HepG2 (cell line): ENCODE results near the gene SP140L. TPM values are rescaled to one million over a fixed set of nuclear protein-coding genes. Genes with fewer than 3 reads are reported as not detected.
"Not testable (repeated sequence)": the region's sequence is repeated elsewhere in the genome, so short reads cannot be mapped to it uniquely, and the experiment has no call there.

Experiments
- ATAC-seq: fragments of 200-7000 bp; cut with Tn5 transposase; 3 replicates; pipeline ENCODE4 v1.9.1; 2020; ENCODE audit warnings: mild to moderate bottlenecking, moderate library complexity
- BruUV-seq: library from RNA; stranded (reverse); fragments of 400-500 nt; replicated peaks from 2 replicates; lab custom pipeline; 2021; lab: Mats Ljungman, UMichigan
- CTCF ChIA-PET: fragments of 300-600 bp; formaldehyde crosslinking; extraction: SDS; loops from one replicate; lab custom pipeline; 2021; ENCODE audit warnings: low total read pairs, inconsistent platforms, low intra/inter-chr PET ratio; lab: Yijun Ruan, JAX
- POLR2A ChIA-PET: fragments of 350-600 bp; sonication (Branson Sonifier 250); formaldehyde crosslinking; loops from one replicate; lab custom pipeline; 2020; ENCODE audit warnings: antibody characterized with exemption, inconsistent platforms; lab: Yijun Ruan, JAX
- DNase-seq: peaks from one replicate; pipeline ENCODE4 v3.0.0-alpha.2; 2015; ENCODE audit warnings: low spot score
- FAIRE-seq: peaks from 3 replicates; lab custom pipeline; 2011; peaks lifted over from hg19 to GRCh38; lab: Jason Lieb, UNC
- H2AFZ ChIP-seq: one replicate; pipeline ENCODE4 v1.6.1; 2011; ENCODE audit warnings: low read length, inconsistent platforms
- H3K27ac ChIP-seq: fragments of 300-600 bp; 3 replicates; pipeline ENCODE4 v1.8.0; 2011; ENCODE audit warnings: mixed run types, mild to moderate bottlenecking, mixed read lengths, low read length, inconsistent platforms; ENCODE audit not compliant: insufficient read depth; ENCODE audit errors: extremely low read length
- H3K27me3 ChIP-seq, 2 experiments: fragments of 200-600 bp in 1 of 2; 2 replicates in 1 of 2; 3 replicates in 1 of 2; pipeline versions ENCODE4 v1.6.0 to v1.8.0; 2011; ENCODE audit warnings: low read length in 2 of 2, mild to moderate bottlenecking in 2 of 2, moderate library complexity in 2 of 2, inconsistent platforms in 1 of 2; ENCODE audit not compliant: insufficient read depth in 2 of 2, control insufficient read depth in 1 of 2
- H3K36me3 ChIP-seq, 2 experiments: fragments of 200-600 bp in 1 of 2; replicated peaks in 1 of 2; 2 replicates in 1 of 2; 3 replicates in 1 of 2; pipeline versions ENCODE4 v1.5.1 to v1.8.0; 2011; ENCODE audit warnings: low read length in 2 of 2, inconsistent platforms in 1 of 2; ENCODE audit not compliant: insufficient read depth in 2 of 2, control insufficient read depth in 1 of 2
- H3K4me1 ChIP-seq: 2 replicates; pipeline ENCODE4 v1.5.1; 2012; ENCODE audit warnings: low read length, inconsistent platforms; ENCODE audit not compliant: insufficient read depth
- H3K4me2 ChIP-seq: 2 replicates; pipeline ENCODE4 v1.6.0; 2011; ENCODE audit warnings: low read depth, low read length, inconsistent platforms
- H3K4me3 ChIP-seq, 3 experiments: fragments of 200-600 bp in 1 of 3; sonication (generic), shearing (Covaris generic) in 1 of 3; replicated peaks in 1 of 3; 2 replicates each; pipeline ENCODE4 v1.5.1; 2011 to 2016; ENCODE audit warnings: low read length in 3 of 3, inconsistent platforms in 2 of 3, low read depth in 2 of 3, mild to moderate bottlenecking in 2 of 3, control low read depth in 1 of 3, mixed read lengths in 1 of 3; ENCODE audit not compliant: insufficient read depth in 1 of 3
- H3K79me2 ChIP-seq: one replicate; pipeline ENCODE4 v1.6.1; 2011; ENCODE audit warnings: low read length, inconsistent platforms; ENCODE audit not compliant: insufficient read depth
- H3K9ac ChIP-seq: 2 replicates; pipeline ENCODE4 v1.6.0; 2011; ENCODE audit warnings: mild to moderate bottlenecking, low read depth, low read length, inconsistent platforms; ENCODE audit not compliant: insufficient read depth
- H3K9me3 ChIP-seq: 2 replicates; pipeline ENCODE4 v1.5.1; 2012; ENCODE audit warnings: mild to moderate bottlenecking, low read length
- H4K20me1 ChIP-seq: 2 replicates; pipeline ENCODE4 v1.6.0; 2011; ENCODE audit warnings: inconsistent platforms, mild to moderate bottlenecking, low read length, moderate library complexity; ENCODE audit not compliant: insufficient read depth
- AKAP8 ChIP-seq: sonication (generic); formaldehyde crosslinking; IDR thresholded peaks from 2 replicates; pipeline ENCODE4 v1.5.1; 2020; ENCODE audit warnings: mild to moderate bottlenecking, missing genetic modification reagents
- BRF2 ChIP-seq: sonication (generic); formaldehyde crosslinking; IDR thresholded peaks from 2 replicates; pipeline ENCODE4 v1.8.1; 2022; ENCODE audit warnings: mild to moderate bottlenecking, missing genetic modification reagents
- CHCHD3 ChIP-seq: sonication (generic); formaldehyde crosslinking; IDR thresholded peaks from 2 replicates; pipeline ENCODE4 v1.8.0; 2022; ENCODE audit warnings: mild to moderate bottlenecking, missing genetic modification reagents, moderate library complexity
- KLF6 ChIP-seq: IDR thresholded peaks from 2 replicates; pipeline ENCODE4 v1.8.0; 2016; ENCODE audit warnings: missing biosample characterization, missing genetic modification reagents
- MEF2D ChIP-seq: sonication (generic); formaldehyde crosslinking; IDR thresholded peaks from 2 replicates; pipeline ENCODE4 v1.5.1; 2020; ENCODE audit warnings: mild to moderate bottlenecking, missing genetic modification reagents
- NFATC3 ChIP-seq: sonication (generic); formaldehyde crosslinking; IDR thresholded peaks from 2 replicates; pipeline ENCODE4 v1.5.1; 2020; ENCODE audit warnings: mild to moderate bottlenecking, missing genetic modification reagents
- POLR2AphosphoS5 ChIP-seq: IDR thresholded peaks from 2 replicates; pipeline ENCODE4 v1.6.1; 2012; ENCODE audit warnings: low read depth, low read length
- RCOR2 ChIP-seq: IDR thresholded peaks from 2 replicates; pipeline ENCODE4 v1.6.1; 2016; ENCODE audit warnings: missing biosample characterization, missing genetic modification reagents
- TCF7 ChIP-seq: sonication (generic); IDR thresholded peaks from 2 replicates; pipeline ENCODE4 v1.6.1; 2016; ENCODE audit warnings: antibody characterized with exemption, low read depth
- TGIF2 ChIP-seq: IDR thresholded peaks from 2 replicates; pipeline ENCODE4 v1.6.1; 2016; ENCODE audit warnings: control low read depth, missing compliant biosample characterization
- ZNF143 ChIP-seq: sonication (generic); formaldehyde crosslinking; IDR thresholded peaks from 2 replicates; pipeline ENCODE4 v1.4.0; 2020; ENCODE audit warnings: missing genetic modification reagents
- ZNF282 ChIP-seq: fragments of 450-650 bp; IDR thresholded peaks from 2 replicates; pipeline ENCODE4 v1.6.1; 2018; ENCODE audit not compliant: partially characterized antibody
- ZNF382 ChIP-seq: sonication (generic); formaldehyde crosslinking; IDR thresholded peaks from 2 replicates; pipeline ENCODE4 v1.5.0; 2020; ENCODE audit warnings: missing genetic modification reagents, mild to moderate bottlenecking, borderline replicate concordance
- WGBS: methylation state at CpG from one replicate; pipeline ENCODE4 v1.1.6; 2017; ENCODE audit warnings: low lambda C conversion rate; 5-methylcytosine and 5-hydroxymethylcytosine counted together
- in situ Hi-C: cut with HindIII; loops from 2 replicates; pipeline ENCODE4 v1.10.0; 2017; ENCODE audit warnings: low pct_unique_long_range_greater_than_20kb; ENCODE audit not compliant: extremely low pct_ligation_motif_present
- intact Hi-C: fragments of 100-400 bp; cut with micrococcal nuclease; formaldehyde crosslinking; loops from one replicate; pipeline ENCODE4 v1.10.0; 2022; ENCODE audit not compliant: unreplicated experiment
- polyA plus RNA-seq, 8 experiments: library from polyadenylated mRNA; depleted of rRNA in 3 of 8; stranded (reverse) in 7 of 8; unstranded in 1 of 8; fragments of >200 nt; fragmentation: Illumina TruSeq in 4 of 8; extraction: Trizol in 4 of 8; gene quantifications; 2 replicates each; pipeline versions ENCODE4 v1.2.1 to v1.2.3, GENCODE V29; 2011 to 2016; ENCODE audit warnings: low read depth in 4 of 8, missing spikeins in 1 of 8, mixed read lengths in 1 of 8; ENCODE audit not compliant: insufficient read depth in 1 of 8
- total RNA-seq, 5 experiments: library from RNA; depleted of rRNA; stranded (reverse); fragments of >200 nt; fragmentation: Illumina TruSeq; extraction: Trizol; gene quantifications; 2 replicates each; pipeline ENCODE4 v1.2.3, GENCODE V29; 2016; ENCODE audit warnings: low read depth in 1 of 5
- TF ChIP-seq, protein P1 (sequence below): sonication (generic); formaldehyde crosslinking; IDR thresholded peaks from 2 replicates; pipeline ENCODE4 v1.5.1; 2020; ENCODE audit warnings: missing genetic modification reagents, mild to moderate bottlenecking, borderline replicate concordance
- TF ChIP-seq, protein P2 (sequence below): sonication (generic); formaldehyde crosslinking; IDR thresholded peaks from 2 replicates; pipeline ENCODE4 v1.5.0; 2020; ENCODE audit warnings: missing genetic modification reagents, mild to moderate bottlenecking, borderline replicate concordance

Gene SP140L
- total and polyA plus RNA-seq, 2 of the 13 experiments (the other 11 are each of a cell fraction or from before 2014, with no cell fraction given), result 10.9 to 17.5 TPM

DNA sequence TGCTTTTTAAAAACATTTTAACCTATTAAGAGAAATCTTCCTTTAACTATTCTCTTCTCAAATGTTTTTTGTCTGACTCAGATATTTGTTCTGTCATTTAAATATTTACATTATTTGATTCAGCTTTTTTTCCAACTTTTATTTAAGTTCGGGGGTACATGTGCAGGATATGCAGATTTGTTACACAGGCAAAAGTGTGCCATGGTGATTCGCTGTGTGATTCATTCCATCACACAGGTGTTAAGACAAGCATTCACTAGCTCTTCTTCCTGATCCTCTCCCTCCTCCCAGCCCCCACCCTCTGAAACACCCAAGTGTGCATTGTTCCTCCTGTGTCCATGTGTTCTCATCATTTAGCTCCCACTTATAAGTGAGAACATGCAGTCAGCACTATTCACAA is 108.4 kb downstream of the SP140L start:
- Histone ChIP-seq H3K36me3 (no peaks in the 10 kb centered on the region), H2AFZ (no peak overlapping the region), H3K79me2 (no peaks in the 10 kb centered on the region), H3K4me1 (no peaks in the 10 kb centered on the region), H3K27me3 (no peaks in the 10 kb centered on the region), H3K4me2 (no peak overlapping the region), H3K9me3 (peaks cover 7% of the 10 kb centered on the region), H3K4me3 (no peak overlapping the region), H3K9ac (no peak overlapping the region), H3K27ac (no peak overlapping the region), H4K20me1 (no peaks in the 10 kb centered on the region)
- 95% methylated on average over 2 of the region's 2 CpGs for WGBS
- intact Hi-C loops (no loop called here), in situ Hi-C loops (no loop called here)
- ChIA-PET POLR2A (no interaction called here), CTCF (no interaction called here)
- FAIRE-seq (no peak), ATAC-seq (no peak), DNase-seq (no peak)
- no peak for TF ChIP-seq TCF7
- TF ChIP-seq MEF2D (CRISPR knock-in tag), result no peak
- no peak for TF ChIP-seq ZNF282
- TF ChIP-seq RCOR2 (CRISPR knock-in tag), result no peak
- no peak for TF ChIP-seq KLF6 (CRISPR knock-in tag)
- TF ChIP-seq, protein P1, sequence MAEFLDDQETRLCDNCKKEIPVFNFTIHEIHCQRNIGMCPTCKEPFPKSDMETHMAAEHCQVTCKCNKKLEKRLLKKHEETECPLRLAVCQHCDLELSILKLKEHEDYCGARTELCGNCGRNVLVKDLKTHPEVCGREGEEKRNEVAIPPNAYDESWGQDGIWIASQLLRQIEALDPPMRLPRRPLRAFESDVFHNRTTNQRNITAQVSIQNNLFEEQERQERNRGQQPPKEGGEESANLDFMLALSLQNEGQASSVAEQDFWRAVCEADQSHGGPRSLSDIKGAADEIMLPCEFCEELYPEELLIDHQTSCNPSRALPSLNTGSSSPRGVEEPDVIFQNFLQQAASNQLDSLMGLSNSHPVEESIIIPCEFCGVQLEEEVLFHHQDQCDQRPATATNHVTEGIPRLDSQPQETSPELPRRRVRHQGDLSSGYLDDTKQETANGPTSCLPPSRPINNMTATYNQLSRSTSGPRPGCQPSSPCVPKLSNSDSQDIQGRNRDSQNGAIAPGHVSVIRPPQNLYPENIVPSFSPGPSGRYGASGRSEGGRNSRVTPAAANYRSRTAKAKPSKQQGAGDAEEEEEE (CRISPR knock-in tag), result no peak
- no peak for TF ChIP-seq CHCHD3
- TF ChIP-seq BRF2 (CRISPR knock-in tag), result no peak
- TF ChIP-seq AKAP8 (CRISPR knock-in tag), result no peak
- TF ChIP-seq NFATC3, result no peak
- TF ChIP-seq, protein P2, sequence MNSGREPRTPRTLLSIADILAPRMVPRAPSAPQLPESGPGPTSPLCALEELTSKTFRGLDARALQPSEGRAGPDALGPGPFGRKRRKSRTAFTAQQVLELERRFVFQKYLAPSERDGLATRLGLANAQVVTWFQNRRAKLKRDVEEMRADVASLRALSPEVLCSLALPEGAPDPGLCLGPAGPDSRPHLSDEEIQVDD (CRISPR knock-in tag), result no peak
- TF ChIP-seq TGIF2 (CRISPR knock-in tag), result no peak
- no peak for TF ChIP-seq ZNF143 (CRISPR knock-in tag)
- TF ChIP-seq POLR2AphosphoS5, result no peak
- TF ChIP-seq ZNF382 (CRISPR knock-in tag), result no peak
- no TSS peak for BruUV-seq

GRCh38 chr2:230439121-230439520 is 112.1 kb downstream of the SP140L start:
- H3K27me3 ChIP-seq, FAIRE-seq, H3K36me3 ChIP-seq, H3K4me2 ChIP-seq, intact Hi-C loops, H3K4me3 ChIP-seq, H3K4me1 ChIP-seq, ATAC-seq, H3K9me3 ChIP-seq, BruUV-seq, DNase-seq, CTCF ChIA-PET, POLR2A ChIA-PET, H2AFZ ChIP-seq, H4K20me1 ChIP-seq, in situ Hi-C loops, H3K27ac ChIP-seq, H3K79me2 ChIP-seq, H3K9ac ChIP-seq: not testable (repeated sequence)
